GM19238 (cell line): ENCODE measurements around the gene ROCK1.

ENCODE experiments used
- DNase-seq: peaks from one replicate; pipeline ENCODE4 v3.0.0; 2011; ENCODE audit warnings: low spot score; ENCODE audit not compliant: insufficient read length

ROCK1 gene

DNA sequence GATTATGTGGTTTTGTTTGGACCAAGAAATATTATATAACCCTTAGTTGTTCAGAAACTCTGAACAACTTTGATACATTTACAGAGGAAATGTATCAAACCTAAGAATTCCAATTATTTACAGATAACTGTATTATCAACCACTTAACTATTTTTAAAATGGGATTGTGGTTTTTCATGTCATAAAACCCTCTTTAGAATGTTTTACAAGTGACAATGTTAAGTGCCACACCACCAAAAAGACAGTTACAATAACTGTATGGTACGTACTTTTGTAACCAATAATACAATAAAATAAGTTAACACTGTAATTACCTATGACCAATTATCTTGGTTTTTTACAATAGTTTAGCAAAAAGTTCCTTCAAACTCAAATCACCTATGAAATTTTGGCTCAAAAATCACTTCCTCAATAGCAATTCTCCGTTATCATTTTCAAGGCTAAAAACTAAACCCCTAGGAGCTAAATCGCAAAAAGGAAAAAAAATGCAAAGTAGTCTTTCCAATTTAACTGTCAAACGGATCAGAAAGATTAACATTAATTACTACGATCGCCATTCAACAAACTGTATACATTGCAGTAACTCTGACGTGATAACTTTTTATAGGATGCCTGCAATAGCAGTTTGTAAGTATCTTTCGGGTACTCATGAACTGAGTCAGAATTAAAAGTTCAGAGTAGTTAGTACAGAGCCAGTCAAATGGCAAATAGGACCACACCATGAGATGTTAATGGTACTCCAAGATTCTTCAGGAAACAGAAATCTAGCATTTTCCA, 1.5 kb downstream of the ROCK1 start:
- no peak for DNase-seq

DNA sequence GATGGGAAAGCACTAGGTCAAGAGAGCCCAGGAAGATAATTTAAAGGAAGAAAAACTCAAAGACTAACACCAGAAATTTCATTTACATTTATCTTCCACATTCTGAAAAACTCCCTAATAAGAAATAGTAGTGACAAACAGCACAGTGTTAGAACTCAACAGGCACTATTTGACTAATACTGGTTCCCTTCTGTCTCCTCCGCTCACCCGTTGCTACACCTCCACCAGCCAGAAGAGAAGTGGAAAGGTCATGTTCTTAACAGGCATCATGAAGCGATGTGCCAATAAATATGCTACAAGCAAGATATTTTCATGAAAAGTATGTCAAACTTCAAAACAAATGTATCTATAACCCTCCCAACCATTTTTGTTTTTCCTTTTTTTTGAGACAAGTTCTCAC, 5.7 kb downstream of the ROCK1 start:
- no peak for DNase-seq

DNA sequence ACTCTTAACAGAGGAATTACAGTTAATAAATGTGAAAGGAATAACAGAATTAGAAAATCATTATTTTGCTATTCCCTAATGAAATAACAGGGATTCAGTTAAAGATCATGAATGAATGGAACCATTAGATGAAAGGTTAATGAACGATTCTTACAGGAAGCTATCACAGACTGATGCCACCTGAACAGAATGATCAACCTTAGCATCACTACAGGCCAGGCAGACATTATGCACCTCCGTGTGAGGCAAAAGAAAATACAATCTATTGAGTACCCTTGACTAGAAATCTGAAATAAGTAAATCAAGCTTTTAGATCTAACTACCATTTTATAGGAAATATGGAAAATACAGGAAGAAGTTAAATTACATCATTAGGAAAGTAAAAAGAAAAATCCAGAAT, 10.4 kb downstream of the ROCK1 start:
- DNase-seq: no peak

DNA sequence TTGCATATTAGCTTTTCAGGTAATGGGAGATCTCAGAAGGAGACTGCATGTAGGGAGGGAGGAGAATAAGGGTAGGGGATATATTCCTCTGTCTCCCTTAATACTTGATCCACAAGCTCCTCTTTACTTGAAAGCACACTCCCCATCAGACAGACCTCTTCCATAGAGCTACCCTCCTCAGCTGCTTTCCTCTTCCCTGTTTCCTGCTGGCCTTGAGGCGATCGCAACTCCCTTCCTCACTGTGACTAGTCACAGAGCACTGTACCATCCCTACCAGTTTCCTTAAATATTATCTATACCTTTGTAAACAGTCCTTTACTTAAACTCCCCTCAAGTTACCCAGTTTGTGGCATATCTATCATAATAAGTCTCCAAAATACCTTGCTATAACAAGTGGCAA, 10.9 kb downstream of the ROCK1 start:
- no peak for DNase-seq

DNA sequence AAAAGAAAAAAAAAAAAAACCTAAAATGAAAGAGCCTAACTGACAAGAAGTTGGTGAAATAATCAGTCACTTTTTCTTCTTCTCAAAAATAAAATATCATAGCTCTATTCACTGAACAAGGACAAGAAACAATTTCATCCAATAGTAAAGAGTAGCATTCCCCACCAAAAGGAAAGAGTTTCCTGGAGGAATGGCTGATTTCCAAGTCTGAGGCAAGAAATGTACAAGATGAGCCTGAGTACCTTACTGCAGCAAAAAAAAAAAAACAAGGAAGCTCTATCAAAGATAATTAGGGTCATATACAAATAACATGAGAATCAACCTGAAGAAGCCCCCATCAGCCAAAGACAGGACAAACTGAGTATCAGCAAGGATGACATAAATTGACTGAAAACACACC, 11.5 kb downstream of the ROCK1 start:
- no peak for DNase-seq

DNA sequence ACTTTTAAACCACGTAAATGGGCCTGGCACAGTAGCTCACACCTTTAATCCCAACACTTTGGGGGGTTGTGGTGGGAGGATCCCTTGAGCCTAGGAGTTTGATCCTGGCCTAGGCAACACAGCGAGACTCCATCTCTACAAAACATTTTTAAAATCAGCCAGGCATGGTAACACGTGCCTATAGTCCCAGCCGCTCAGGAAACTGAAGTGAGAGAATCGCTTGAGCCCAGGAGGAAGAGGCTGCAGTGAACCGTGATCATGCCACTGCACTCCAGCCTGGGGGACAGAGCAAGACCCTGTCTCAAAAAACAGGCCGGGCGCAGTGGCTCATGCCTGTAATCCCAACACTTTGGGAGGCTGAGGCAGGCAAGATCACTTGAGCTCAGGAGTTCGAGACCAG, 12.2 kb downstream of the ROCK1 start:
- DNase-seq: no peak

DNA sequence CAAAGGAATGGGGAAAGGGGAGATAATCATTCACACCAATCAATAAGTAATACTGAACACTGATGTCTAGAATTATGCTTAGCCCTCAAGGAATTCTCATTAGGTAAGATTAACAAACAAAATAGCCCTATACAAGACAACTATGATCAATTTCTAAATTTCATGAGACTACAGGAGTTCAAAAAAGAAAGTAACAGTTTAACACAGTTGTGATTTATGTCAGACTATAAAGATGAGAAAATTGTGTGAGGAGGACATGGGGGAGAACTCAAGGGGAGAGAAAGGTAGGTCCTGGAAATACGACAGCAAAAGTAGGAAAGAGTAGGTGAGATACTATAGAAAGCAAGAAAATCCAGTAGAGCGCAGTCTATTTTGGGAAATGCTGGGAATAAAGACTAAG, 14.9 kb downstream of the ROCK1 start:
- no peak for DNase-seq

DNA sequence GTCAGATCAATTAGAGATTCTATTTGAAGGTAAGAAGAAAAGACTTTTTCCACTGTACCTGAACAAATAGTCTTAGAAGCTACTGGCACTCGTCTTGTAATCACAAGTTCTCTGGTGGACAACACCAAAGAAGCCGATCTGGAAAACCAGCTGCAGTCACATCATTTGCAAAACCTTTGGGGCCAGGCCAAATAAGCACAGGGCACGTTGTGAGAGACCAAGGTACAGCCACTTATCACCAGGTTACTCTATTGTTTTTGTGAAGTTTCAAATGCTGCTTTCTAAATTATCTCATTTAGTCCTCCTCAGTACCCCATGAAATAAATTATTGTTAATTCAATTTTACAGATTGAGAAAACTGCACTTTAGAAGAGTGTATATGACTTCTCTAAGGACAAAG, 18.5 kb downstream of the ROCK1 start:
- DNase-seq: no peak

DNA sequence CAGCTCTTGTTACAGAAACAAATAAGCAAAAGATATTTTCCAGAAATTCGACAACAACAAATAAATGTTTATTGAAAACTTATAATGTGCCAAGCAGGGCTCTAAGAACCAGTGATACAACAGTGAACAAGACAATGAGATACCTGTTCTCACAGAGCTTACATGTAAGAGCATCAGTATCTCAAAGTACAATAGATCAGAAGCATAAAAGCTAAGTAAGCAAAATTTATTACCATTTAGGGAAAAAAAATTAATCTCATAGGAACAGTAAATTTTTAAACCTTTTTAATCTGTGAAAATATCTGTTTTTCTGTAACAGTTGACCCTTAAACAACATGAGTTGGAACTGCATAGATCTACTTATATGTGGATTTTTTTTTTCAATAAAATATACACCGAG, 20.9 kb downstream of the ROCK1 start:
- no peak for DNase-seq

DNA sequence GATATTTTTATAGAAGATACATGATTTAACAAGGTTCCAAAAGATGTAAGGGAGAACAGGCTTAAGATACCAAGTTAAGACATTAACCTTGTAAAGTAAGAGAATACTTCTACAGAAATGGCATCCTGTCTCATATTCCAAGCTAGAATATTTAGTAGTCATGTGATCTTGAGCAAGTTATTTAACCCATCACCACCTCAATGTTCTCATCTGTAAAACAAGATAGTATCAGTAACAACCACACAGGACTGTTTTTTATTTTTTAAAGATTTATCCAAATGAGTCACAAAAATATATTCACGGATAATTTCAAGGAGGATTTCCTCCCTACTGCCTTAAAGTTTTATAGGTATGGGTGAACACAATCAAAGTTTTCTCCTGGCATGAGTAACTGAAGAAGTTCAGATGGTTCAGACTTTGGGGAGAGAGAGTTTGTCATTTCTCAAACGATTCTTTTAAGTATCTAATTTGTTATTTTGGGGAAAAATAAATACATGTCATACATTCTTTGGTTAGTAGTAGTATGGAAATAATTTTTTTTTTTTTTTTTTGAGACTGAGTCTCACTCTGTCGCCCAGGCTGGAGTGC, 25.9 kb downstream of the ROCK1 start:
- DNase-seq: no peak

DNA sequence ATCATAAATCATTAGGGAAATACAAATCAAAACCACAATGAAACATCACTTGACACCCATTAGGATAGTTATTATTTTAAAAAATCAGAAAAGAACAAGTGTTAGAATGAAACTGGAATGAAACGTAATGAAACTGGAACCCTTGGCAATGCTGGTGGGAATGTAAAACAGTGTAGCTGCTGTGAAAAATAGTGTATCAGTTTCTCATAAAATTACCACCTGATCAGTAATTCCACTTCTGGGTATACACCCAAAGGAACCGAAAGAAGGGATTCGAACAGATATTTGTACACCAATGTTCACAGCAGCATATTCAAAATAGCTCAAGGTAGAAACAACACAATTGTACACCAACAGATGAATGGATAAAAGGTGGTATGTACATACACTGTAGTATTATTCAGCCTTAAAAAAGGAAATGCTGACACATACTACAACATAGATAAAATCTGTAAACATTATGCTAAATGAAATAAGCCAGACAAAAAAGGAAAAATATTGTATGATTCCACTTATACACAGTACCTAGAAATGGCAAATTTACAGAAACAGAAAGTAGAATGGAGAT, 27.0 kb downstream of the ROCK1 start:
- DNase-seq: no peak

DNA sequence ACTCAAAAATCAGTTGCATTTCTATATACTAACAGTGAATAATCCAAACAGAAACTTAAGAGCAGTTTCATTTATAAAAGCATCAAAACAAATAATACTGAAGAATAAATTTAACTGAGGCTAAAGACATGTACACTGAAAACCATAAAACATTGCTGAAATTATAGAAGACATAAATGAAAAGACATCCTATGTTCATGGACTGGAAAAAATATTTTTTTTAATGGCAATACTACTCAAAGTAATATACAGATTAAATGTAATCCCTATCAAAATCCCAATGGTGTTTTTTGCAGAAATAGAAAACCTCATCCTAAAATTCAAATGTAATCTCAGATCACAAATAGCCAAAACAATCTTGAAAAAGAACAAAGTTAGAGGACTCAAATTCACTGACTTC, 28.6 kb downstream of the ROCK1 start:
- no peak for DNase-seq

DNA sequence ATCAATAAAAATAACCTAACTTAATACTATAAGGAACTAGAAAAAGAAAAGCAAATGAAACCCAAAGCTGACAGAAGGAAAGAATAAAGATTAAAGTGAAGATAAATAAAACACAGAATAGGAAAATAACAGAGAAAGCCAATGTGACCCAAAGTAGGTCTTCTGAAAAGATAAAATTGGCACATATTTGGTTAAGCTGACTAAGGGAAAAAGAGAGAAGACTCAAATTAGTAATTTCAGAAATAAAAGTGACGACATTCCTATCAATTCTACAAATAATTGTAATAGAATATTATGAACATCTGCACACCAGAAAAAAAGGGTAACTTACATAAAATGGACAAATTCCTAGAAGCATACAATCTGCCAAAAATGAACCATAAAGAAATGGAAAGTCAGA, 30.2 kb downstream of the ROCK1 start:
- no peak for DNase-seq

DNA sequence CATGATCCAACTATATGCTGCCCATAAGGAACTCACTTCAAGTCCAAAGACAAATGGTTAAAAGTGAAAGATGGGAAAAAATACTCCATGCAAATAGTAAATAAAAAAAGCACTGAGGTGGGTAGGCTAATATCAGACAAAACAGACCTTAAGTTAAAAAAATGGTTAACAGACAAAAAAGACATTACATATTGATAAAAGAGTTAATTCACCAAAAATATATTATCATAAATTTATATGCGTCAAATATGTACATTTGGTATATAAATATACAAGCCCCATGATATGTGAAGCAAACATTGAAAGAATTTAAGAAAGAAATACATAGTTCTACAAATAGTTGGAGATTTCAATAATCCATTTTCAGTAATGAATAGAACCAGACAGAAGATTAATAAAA, 31.0 kb downstream of the ROCK1 start:
- DNase-seq: no peak

DNA sequence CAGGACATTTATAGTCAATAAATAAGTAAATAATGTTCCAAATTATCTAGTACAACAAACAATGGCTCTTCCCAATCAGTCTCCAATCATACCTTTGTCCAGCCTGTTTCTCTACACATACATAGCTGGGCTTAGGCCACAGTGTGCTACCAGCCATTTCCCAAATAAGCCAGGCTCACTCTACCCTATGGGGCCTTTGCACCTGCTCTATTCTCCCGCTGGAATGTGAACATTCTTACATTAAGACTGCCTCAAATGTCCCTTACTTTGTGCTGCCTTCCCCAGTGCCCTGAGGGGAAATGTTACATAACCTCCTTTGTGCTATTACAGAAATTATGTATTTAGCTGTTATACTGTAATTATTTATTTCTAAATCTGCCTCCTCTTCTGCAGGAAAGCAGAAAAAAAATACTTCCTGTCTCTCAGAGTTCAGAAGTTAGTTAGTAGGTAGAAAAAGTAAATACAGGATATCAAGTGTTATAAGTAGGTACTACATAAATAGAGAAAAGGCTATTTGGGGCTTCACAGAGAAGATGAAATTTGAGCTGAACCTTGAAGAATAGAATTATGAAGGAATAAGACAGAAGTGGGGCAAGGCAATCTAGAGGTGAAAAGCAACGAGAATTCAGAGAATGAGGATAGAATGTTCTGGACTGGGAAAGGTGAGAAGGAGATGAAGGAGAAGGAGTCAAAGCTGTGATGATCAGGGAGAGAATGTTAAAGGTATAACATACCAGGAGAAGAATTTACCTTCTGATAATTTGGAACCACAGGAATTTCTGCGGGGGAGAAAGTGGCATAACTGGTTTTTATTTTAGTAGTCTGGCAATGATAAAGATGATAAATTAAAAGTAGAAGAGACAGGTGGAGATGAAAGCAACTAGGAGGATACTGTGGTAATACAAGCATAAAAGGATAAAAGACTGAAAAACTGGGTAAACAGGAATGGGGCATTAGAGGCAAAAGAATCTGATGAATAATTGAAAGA, 37.0 kb downstream of the ROCK1 start:
- DNase-seq: no peak

DNA sequence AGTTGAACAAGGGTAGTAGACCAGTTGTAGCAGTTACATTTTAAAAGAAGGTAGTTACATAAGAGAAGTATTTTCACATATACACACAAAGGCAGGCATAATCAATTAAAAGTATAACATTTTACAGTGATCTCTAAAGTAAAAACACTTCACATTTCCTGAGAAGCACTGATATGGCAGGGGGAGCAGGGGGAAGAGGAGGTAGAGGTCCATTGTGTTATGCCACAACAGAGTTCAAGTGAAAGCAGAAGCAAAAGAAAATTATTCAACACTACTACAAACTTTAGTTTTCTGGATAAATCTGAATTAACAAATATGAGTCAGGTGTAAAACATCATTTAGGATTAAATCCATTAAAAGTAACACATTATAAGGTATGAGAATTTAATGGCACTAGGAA, 38.4 kb downstream of the ROCK1 start:
- no peak for DNase-seq

DNA sequence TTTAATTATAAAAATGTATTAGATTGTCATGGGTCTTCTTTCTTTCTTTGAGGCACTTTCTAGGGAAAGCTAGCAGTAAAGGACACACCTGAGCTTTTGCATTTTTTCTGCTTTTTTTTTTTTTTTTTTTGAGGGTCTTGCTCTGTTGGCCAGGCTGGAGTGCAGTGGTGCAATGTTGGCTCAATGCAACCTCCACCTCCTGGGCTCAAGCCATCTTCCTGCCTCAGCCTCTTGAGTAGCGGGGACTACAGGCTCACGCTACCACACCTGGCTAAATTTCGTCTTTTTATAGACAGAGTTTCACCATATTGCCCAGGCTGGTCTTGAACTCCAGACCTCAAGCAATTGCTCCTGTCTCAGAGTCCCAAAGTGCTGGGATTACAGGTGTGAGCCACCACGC, 40.5 kb downstream of the ROCK1 start:
- DNase-seq: no peak

DNA sequence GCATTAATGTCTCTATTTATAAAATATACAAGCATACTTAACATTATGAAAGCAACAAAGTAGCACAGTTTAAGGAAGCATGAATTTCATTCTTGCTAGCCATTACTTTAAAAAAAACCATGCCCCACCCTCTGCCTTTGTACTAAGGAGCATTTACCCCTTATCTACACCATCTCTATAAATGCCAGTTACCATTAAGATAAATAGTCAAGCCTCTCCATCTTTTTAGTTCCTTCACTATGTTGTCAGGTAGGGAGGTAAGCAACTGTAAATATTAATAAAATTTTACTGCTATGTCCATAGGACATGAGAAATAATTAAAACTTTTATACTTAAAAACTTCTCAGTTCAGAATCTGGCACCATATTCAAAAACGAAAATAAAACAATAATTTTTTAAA, 42.1 kb downstream of the ROCK1 start:
- DNase-seq: no peak

DNA sequence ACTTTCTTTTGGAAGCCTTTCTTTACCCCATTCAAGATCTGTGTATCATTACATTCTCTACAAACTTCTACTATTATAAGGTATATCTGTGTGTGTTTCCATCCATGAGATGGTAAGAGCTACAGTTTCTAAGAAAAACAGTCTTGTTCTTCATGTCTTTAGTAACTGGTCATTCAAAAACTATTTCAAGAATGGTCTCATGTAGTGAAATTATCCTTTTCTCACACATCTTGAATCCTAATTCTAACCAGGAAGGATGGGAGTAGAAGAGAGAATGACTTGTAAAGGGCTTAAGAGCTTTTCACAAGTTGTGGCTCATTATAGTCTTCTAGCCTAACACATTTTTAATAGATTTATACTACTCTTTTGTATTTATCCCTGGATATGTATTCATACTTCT, 47.3 kb downstream of the ROCK1 start:
- DNase-seq: no peak

DNA sequence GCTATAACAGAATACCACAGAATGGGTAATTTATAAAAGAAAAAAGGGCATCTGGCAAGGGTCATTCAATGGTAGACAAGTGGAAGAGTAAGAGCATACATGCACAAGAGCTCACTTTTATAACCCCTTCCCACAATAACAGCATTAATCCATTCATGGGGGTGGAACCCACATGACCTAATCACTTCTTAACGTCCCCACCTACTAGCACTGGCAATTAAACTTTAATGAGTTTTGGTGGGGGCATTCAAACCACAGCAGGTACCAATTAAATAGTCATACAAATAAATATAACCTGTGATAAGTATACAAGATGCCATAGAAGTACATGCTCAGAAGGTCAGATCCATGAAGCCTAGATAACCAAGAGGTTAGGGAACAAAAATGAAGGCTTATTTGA, 48.6 kb downstream of the ROCK1 start:
- DNase-seq: no peak

DNA sequence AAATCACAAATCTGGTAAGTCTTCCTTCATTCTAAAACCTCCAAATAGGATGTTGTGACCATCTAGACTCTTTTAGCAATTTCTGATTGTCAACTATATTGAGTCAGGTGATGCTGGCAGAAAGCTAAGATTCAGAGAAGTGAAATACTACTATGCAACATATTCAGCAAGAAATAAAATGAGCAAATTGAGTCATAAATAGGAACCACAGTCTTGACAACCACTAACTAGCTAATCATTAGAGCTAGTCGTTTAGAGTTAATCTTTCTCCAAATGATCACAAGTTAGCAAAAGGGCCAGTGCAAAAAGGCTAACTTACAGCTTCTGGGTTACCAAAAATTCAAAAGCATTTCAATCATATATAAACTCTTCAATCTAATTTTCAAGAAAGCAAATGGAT, 54.5 kb downstream of the ROCK1 start:
- no peak for DNase-seq

DNA sequence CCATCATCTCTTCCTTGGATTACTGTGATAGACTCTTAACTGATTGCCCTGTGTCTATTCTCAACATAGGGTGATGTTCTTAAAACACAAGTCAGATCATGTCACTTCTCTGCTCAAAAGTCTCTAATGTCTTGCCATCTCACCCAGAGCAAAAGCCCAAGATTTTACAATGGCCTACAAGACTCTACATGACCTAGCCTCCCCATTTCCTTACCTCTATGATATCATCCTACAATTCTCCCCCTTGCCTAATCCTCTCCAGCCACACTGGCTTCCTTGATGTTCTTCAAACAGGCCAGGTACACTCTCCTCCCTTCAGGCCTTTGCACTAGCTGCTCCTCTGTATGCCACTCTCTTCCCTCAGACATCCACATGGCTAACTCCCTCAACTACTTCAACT, 55.1 kb downstream of the ROCK1 start:
- DNase-seq: no peak
